Measurements from ENCODE around the gene VSIG10L2.
"Not testable (repeated sequence)": the region's sequence is repeated elsewhere in the genome, so short reads cannot be mapped to it uniquely, and the experiment has no call there.

VSIG10L2 gene

GRCh38 chr11:125967515-125967914, 21.7 kb downstream of the VSIG10L2 start:
- no peak for DNase-seq (ENCODE audit: low read depth in 2 of 2)

- no peak for DNase-seq (ENCODE audit: low read depth in 2 of 2)
Measured at GRCh38 chr11:125968354-125968753, 22.5 kb downstream of the VSIG10L2 start.

DNA sequence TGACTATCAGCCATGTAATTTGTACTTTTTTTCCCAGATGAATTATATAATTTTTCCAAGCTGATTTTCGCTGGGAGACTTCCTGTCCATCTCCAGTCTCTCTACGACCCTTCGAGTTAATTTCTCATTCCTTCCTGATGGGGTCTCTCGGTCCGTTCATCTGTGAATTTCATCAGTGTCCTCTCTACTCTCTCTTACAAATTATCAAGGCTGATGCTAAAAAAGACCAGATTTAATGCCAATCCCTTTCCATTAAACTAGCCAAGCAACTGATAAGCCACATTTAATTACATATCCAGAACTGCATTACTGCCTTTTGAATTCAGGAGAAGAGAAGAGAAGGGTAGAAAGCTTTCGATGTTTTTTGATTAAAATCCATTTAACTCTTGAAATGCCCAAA, 25.8 kb downstream of the VSIG10L2 start:
- no peak for DNase-seq (ENCODE audit: low read depth in 2 of 2)

DNA sequence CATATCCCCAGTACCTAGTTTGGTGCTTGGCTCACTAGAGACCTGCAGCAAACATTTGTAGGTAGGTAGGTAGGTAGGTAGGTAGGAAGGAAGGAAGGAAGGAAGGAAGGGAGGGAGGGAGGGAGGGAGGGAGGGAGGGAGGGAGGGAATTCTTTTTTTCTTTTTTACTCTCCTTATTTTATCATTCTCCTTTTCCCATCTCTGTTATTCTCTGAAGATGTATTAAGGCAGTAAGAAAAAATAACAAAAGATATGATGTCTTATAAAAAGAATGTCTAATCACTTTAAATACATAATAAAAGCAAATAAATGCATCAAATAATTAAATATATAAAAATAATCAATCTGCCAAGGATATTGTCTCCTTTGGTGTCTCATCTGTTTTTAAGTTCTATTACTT, 28.4 kb downstream of the VSIG10L2 start:
- no peak for DNase-seq (ENCODE audit: low read depth in 2 of 2)

DNA sequence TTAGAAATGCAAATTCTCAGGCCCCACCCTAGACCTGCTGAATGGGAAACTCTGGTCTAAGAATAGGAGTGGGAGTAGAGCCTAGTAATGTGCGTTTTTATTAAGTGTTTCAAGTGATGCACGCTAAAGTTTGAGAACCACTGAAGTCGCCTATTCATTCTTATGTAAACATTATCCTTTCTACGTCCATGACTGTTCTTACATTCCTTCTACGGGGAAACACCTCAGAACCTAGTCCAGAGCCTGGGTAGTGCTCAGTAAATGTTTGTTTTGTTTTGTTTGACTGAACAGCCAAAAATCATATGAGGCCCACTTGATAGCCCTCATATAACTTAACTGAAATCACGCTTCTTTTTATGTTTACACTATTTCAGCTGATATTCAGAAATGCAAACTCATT, 29.8 kb downstream of the VSIG10L2 start:
- no peak for DNase-seq (ENCODE audit: low read depth in 2 of 2)

- no peak for DNase-seq (ENCODE audit: low read depth in 2 of 2)
Measured at GRCh38 chr11:125976156-125976555, 30.3 kb downstream of the VSIG10L2 start.

- no peak for DNase-seq (ENCODE audit: low read depth in 2 of 2)
Measured at GRCh38 chr11:125977333-125977732, 31.5 kb downstream of the VSIG10L2 start.

DNA sequence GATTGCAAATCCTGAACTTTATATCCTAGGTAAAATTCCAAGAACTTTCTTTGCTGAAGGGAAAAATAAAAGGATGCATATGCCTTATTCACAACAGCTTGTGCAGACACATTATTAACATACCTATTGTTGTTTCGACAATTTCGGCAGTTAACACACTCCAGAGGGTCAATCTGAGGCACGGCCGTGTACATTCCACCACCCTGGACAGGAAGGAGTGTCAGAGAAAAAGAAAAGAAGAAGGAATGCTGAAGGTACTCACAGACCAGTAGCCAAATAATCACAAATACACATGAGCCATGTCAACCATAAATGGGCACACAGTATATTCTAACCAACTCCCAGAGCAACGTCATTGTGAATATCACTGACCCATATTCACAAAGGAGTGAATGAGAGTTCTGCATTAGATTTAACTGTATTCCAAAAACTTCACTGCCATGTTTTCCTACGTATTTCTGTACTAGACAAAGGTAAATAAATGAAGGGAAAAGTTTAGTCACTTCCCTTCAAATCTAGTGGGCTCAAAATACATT, 32.4 kb downstream of the VSIG10L2 start:
- DNase-seq (ENCODE audit: low read depth in 2 of 2), result no peak

DNA sequence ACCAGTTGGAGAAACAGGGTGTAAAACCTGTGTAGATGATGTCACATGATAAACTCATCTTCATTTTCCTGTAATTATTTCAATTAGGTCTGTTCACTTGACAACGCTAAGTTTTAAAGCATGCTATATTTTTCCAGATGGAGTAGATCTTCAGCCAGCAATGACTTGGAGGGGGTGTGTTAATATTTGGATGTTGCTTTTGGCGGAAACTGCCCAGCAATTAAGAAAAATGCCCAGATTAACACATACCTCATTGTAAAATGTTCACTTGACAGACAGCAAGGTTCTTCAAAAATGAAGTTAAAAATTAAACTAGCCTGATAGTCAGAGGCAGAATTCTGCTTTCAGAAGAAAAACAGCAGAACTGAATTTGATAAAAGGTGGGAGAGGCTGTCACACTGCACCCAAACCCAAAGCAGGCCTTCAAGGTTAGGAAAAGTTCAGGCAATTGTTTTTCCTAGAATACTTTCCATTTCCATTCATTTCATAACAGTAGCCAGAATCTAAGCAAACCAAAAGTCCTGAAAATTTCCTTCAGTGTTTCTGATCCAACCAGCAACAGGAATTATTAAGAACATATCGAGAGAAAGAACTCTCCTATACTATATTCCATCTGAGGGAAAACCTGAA, 33.0 kb downstream of the VSIG10L2 start:
- DNase-seq (ENCODE audit: low read depth in 2 of 2), result no peak

DNA sequence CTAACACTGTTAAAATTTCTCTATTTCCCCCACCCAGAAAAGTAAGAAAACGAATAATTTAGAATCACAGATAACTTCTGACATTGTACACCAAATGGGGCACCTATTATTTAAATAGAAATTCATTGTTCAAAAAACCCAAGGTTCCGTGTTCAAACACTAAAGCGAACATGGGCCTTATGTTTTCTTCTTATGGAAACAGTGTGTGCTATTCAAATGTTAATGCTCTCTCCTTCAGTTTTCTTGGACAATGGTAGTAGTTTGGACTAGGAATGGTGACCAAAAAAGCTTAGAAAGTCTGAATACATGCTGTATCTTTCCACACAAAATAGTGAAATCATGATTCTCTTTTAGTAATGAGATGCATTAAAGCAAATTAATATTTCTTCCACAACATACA, 33.7 kb downstream of the VSIG10L2 start:
- DNase-seq (ENCODE audit: low read depth in 2 of 2), result no peak

GRCh38 chr11:125980436-125980835, 34.6 kb downstream of the VSIG10L2 start:
- DNase-seq (ENCODE audit: low read depth in 2 of 2), result no peak

GRCh38 chr11:125982348-125982730, 36.5 kb downstream of the VSIG10L2 start:
- no peak for DNase-seq (ENCODE audit: low read depth in 2 of 2)

- not testable (repeated sequence) for DNase-seq (ENCODE audit: low read depth in 2 of 2)
Measured at GRCh38 chr11:125985956-125986355, 40.1 kb downstream of the VSIG10L2 start.

- no peak for DNase-seq (ENCODE audit: low read depth in 2 of 2)
Measured at GRCh38 chr11:125987066-125987641, 41.3 kb downstream of the VSIG10L2 start.

DNA sequence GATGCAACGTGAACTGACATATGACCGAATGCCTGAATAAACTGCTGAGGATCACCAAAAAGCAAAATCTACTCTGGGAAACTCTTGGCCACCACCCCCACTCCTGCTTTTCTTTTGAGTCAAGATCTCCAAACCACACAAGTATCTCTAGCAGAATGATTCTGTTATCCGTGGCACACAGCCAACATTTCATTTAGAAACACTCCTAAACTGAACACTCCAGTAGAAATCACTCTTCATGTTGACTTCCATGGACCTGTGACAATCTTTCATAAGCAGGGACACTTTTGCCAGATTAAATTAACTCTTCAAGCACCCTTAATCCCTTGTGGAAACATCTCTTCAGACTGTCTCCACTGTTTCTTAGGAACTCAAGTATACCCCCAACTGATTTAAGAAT, 44.4 kb downstream of the VSIG10L2 start:
- DNase-seq (ENCODE audit: low read depth in 2 of 2), result no peak

DNA sequence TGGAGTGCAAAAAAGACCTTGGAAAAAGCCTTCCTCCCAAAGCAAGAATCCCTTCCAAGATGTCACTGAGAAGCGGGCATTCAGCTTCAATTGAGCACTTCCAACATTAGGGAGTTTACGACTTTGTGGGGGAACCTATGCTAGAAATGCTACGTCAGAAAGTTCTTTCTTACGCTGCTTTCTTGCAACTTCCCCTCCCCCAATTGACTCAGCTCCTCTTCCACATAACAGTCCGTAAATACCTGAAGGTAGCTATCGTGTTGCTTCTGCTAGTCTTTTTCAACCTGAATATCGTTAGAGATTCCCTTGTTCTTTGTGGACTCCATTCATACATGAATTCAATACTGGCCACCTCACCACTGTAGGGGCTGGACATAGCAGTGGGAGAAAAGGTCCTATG, 47.0 kb downstream of the VSIG10L2 start:
- DNase-seq (ENCODE audit: low read depth in 2 of 2), result no peak

GRCh38 chr11:125994509-125994908, 48.7 kb downstream of the VSIG10L2 start:
- DNase-seq (ENCODE audit: low read depth in 2 of 2), result no peak

- peak in 1 of 2 donors; percentile 19 for DNase-seq (ENCODE audit: low read depth in 2 of 2)
Measured at GRCh38 chr11:125995313-125995712, 49.5 kb downstream of the VSIG10L2 start.

GRCh38 chr11:125998267-125998666, 52.4 kb downstream of the VSIG10L2 start:
- no peak for DNase-seq (ENCODE audit: low read depth in 2 of 2)

- DNase-seq (ENCODE audit: low read depth in 2 of 2), result no peak
Measured at GRCh38 chr11:125999234-125999880, 53.5 kb downstream of the VSIG10L2 start.

GRCh38 chr11:126002181-126002580, 56.3 kb downstream of the VSIG10L2 start:
- DNase-seq (ENCODE audit: low read depth in 2 of 2), result no peak

Measured in stimulated activated CD4-positive, alpha-beta T cell treated with anti-CD3 and anti-CD28 coated beads, Interleukin-1b, Interleukin-23, amount 100 ng/mL, for 4 hours (primary cell).